SK-N-SH treated with all-trans-retinoic acid at 6 μM for 48 hours (cell line): ENCODE measurements around the gene SCN3B.

Source experiments
- ATAC-seq: fragments of 200-7000 bp; cut with Tn5 transposase; 3 replicates; pipeline ENCODE4 v1.9.1; 2020; ENCODE audit warnings: mild to moderate bottlenecking, moderate library complexity
- ARNTL ChIP-seq: fragments of 450-650 bp; formaldehyde crosslinking; IDR thresholded peaks from 2 replicates; pipeline ENCODE4 v1.5.0; 2020; ENCODE audit warnings: low read depth, mild to moderate bottlenecking, moderate library complexity, borderline replicate concordance
- CREB5 ChIP-seq: fragments of 250-450 bp; sonication (Bioruptor Pico); IDR thresholded peaks from 2 replicates; pipeline ENCODE4 v1.5.1; 2020; ENCODE audit warnings: low read depth, mild to moderate bottlenecking, moderate library complexity
- CSDC2 ChIP-seq: fragments of 250-450 bp; sonication (Bioruptor Pico); IDR thresholded peaks from 2 replicates; pipeline ENCODE4 v1.5.0; 2020; ENCODE audit warnings: mild to moderate bottlenecking, moderate library complexity
- CSRNP3 ChIP-seq: fragments of 250-450 bp; sonication (Bioruptor Pico); IDR thresholded peaks from 2 replicates; pipeline ENCODE4 v1.5.1; 2021; ENCODE audit warnings: mild to moderate bottlenecking, moderate library complexity
- GLIS3 ChIP-seq: fragments of 250-450 bp; sonication (Bioruptor Pico); IDR thresholded peaks from 2 replicates; pipeline ENCODE4 v1.5.0; 2020; ENCODE audit warnings: mild to moderate bottlenecking, moderate library complexity
- ISL1 ChIP-seq: fragments of 250-450 bp; sonication (Bioruptor Pico); IDR thresholded peaks from 2 replicates; pipeline ENCODE4 v2.1.2; 2022; ENCODE audit warnings: mild to moderate bottlenecking, moderate library complexity
- OSR1 ChIP-seq: fragments of 250-450 bp; sonication (Bioruptor Pico); IDR thresholded peaks from 2 replicates; pipeline ENCODE4 v1.8.0; 2022; ENCODE audit warnings: moderate library complexity, mild to moderate bottlenecking, inconsistent platforms
- PATZ1 ChIP-seq: fragments of 250-450 bp; sonication (Bioruptor Pico); IDR thresholded peaks from 2 replicates; pipeline ENCODE4 v1.8.0; 2020; ENCODE audit warnings: mild to moderate bottlenecking, moderate library complexity, borderline replicate concordance
- POU6F1 ChIP-seq: fragments of 250-450 bp; sonication (Bioruptor Pico); IDR thresholded peaks from 2 replicates; pipeline ENCODE4 v1.8.0; 2021; ENCODE audit warnings: low read depth, mild to moderate bottlenecking, moderate library complexity, borderline replicate concordance
- PPARA ChIP-seq: fragments of 250-450 bp; sonication (Bioruptor Pico); IDR thresholded peaks from 2 replicates; pipeline ENCODE4 v1.5.0; 2020; ENCODE audit warnings: mild to moderate bottlenecking, borderline replicate concordance
- SNAI2 ChIP-seq: fragments of 250-450 bp; sonication (Bioruptor Pico); IDR thresholded peaks from 2 replicates; pipeline ENCODE4 v1.5.0; 2020; ENCODE audit warnings: mild to moderate bottlenecking, moderate library complexity
- TCF4 ChIP-seq: fragments of 250-450 bp; sonication (Bioruptor Pico); IDR thresholded peaks from 2 replicates; pipeline ENCODE4 v1.8.0; 2021; ENCODE audit warnings: mild to moderate bottlenecking, moderate library complexity, borderline replicate concordance
- TOX ChIP-seq: fragments of 250-450 bp; sonication (Bioruptor Pico); IDR thresholded peaks from 2 replicates; pipeline ENCODE4 v1.8.0; 2021; ENCODE audit warnings: mild to moderate bottlenecking, moderate library complexity, borderline replicate concordance
- TSHZ2 ChIP-seq: fragments of 250-450 bp; sonication (Bioruptor Pico); IDR thresholded peaks from 2 replicates; pipeline ENCODE4 v1.5.0; 2020; ENCODE audit warnings: mild to moderate bottlenecking, moderate library complexity
- ZC3H10 ChIP-seq: fragments of 250-450 bp; sonication (Bioruptor Pico); IDR thresholded peaks from 2 replicates; pipeline ENCODE4 v1.5.1; 2021; ENCODE audit warnings: mild to moderate bottlenecking, moderate library complexity
- ZFP3 ChIP-seq: fragments of 250-450 bp; sonication (Bioruptor Pico); IDR thresholded peaks from 2 replicates; pipeline ENCODE4 v1.5.0; 2020; ENCODE audit warnings: mild to moderate bottlenecking, moderate library complexity
- ZFP30 ChIP-seq: fragments of 450-650 bp; formaldehyde crosslinking; IDR thresholded peaks from 2 replicates; pipeline ENCODE4 v1.5.0; 2022; ENCODE audit warnings: mild to moderate bottlenecking, moderate library complexity
- ZNF70 ChIP-seq: fragments of 450-650 bp; formaldehyde crosslinking; IDR thresholded peaks from 2 replicates; pipeline ENCODE4 v1.5.0; 2020; ENCODE audit warnings: mild to moderate bottlenecking, moderate library complexity
- ZNF8 ChIP-seq: fragments of 450-650 bp; formaldehyde crosslinking; IDR thresholded peaks from 2 replicates; pipeline ENCODE4 v1.5.0; 2020; ENCODE audit warnings: mild to moderate bottlenecking, moderate library complexity

The SCN3B gene

GRCh38 chr11:123684601-123685000 lies 30.2 kb upstream of the SCN3B start:
- ATAC-seq: no peak
- TF ChIP-seq SNAI2 (CRISPR knock-in tag) (no peak), CSDC2 (CRISPR knock-in tag) (no peak), POU6F1 (no peak), ZNF8 (no peak), TCF4 (CRISPR knock-in tag) (no peak), ZNF70 (CRISPR knock-in tag) (no peak), PATZ1 (CRISPR knock-in tag) (no peak), CSRNP3 (no peak)

GRCh38 chr11:123683428-123684170 lies 29.2 kb upstream of the SCN3B start:
- TF ChIP-seq POU6F1: no peak
- TF ChIP-seq ISL1 (CRISPR knock-in tag): no peak
- TF ChIP-seq ZNF8: no peak
- TF ChIP-seq ZFP30 (CRISPR knock-in tag): no peak
- ATAC-seq: peak; percentile 18; the same call in 1 of the 3 replicates

- ATAC-seq: peak; percentile 58; the same call in 1 of the 3 replicates
- TF ChIP-seq TCF4 (CRISPR knock-in tag) (0 out of 2 replicates have a peak, but pooled peaks have one; percentile 38), ZNF70 (CRISPR knock-in tag) (no peak)
- TF ChIP-seq, all 23 proteins: peak for 1
These were observed 28.4 kb upstream of the SCN3B start for GRCh38 chr11:123682696-123683410.

GRCh38 chr11:123681030-123681429 lies 26.6 kb upstream of the SCN3B start:
- no peak for ATAC-seq
- TF ChIP-seq OSR1 (CRISPR knock-in tag) (no peak), ZNF8 (no peak), ZC3H10 (CRISPR knock-in tag) (no peak), TSHZ2 (CRISPR knock-in tag) (no peak), ZFP3 (CRISPR knock-in tag) (no peak), TCF4 (CRISPR knock-in tag) (no peak)

GRCh38 chr11:123678246-123678645 lies 23.8 kb upstream of the SCN3B start:
- TF ChIP-seq CREB5 (CRISPR knock-in tag): no peak
- TF ChIP-seq PPARA (CRISPR knock-in tag): no peak
- no peak for TF ChIP-seq GLIS3 (CRISPR knock-in tag)
- TF ChIP-seq ARNTL (CRISPR knock-in tag): no peak
- TF ChIP-seq TOX: no peak
- TF ChIP-seq PATZ1 (CRISPR knock-in tag): no peak
- no peak for TF ChIP-seq CSDC2 (CRISPR knock-in tag)
- no peak for ATAC-seq
